CD4-positive, alpha-beta T cell treated with Interleukin-2 at 100 ng/mL for 4 hours (primary cell): ENCODE data around the gene SLC19A3.
"Not testable (repeated sequence)": the region's sequence is repeated elsewhere in the genome, so short reads cannot be mapped to it uniquely, and the experiment has no call there.

Source experiments
- DNase-seq: peaks from one replicate; pipeline ENCODE4 v3.0.0-alpha.2; 2020; ENCODE audit warnings: low spot score

The SLC19A3 gene

DNA sequence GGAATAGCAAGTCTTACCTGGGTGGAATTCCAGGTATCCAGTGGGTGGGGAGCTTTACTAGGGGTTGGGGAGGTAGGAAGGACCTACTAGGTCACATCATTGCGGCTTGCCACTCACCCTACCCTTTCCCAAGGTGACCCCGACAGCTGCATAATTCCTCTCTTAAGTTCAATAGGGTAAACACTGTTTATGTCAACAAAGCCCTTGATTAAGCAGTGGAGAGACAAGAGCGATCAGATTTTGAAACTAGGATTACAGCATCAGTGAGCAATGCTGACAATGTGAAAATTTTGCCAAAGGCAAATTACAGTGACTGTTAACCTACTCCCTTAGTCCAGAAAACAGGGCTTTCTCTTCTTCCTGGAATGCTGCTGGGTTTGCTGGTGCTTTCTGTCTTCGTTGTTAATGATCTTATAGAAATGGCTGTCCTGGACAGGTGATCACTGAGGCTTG lies 14.5 kb downstream of the SLC19A3 start:
- no peak for DNase-seq

DNA sequence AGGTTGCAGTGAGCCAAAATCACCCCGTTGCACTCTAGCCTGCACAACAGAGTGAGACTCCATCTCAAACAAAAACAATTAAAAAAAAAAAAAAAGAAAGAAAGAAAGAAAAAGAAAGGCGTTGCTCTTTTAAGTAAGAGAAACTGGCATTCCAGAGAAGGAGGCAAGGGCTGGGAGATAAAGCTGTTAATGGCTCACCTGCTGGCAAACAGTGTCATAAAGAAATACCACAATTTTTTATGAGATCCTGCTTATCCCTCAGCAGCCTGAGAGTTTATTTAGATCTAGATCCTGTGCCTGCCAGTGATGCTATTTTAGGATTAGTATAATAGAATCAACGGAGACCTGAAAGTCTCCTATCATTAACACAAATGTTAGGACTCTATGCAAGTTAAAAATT lies 16.3 kb downstream of the SLC19A3 start:
- DNase-seq, result no peak

DNA sequence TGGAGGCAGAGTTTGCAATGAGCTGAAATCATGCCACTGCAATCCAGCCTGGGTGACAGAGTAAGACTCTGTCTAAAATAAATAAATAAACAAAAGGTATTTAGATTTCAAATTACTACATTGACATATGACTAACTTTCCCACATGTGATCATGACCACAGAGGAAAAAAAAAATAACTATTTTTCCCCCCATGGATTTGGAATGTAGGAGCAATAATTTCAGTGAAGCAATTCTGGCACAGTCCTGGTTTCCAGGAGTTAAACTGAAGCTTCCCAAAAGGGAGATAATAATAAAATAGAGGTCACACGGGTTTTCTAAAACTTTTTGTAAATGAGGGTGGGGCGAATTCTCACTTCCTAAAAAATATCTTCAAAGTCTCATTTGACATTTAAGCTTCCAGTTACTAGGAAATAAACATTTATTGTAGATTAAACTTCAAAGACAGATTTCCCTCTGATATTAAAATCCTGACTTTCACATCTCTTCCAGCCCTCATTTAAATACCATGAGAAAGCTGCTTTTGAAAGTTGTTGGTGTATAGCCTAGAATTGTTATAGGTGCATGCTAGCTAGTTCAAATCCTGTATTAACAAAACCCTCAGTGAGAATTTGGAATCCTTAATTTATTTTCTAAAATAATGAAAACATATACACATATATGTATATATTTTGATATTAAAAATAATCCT lies 20.7 kb downstream of the SLC19A3 start:
- DNase-seq, result no peak

DNA sequence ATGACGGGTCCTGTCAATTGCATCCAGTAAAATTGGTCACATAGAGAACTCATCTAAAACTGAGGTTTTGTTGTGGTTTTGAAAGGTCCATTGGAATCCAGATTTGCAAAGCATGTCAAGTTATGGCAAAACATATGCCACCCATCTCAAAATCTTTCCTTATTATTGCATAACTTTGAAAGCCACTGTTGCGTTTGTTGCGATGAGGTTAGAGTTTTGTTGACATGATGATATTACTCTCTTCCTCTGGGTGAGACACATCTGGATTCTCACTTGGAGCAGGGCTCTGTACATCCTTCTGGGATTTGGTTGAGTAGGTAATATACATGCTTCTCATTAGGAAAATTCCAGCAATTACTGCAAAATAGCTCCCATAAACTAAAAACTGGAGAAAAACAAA lies 30.6 kb downstream of the SLC19A3 start:
- DNase-seq, result no peak

DNA sequence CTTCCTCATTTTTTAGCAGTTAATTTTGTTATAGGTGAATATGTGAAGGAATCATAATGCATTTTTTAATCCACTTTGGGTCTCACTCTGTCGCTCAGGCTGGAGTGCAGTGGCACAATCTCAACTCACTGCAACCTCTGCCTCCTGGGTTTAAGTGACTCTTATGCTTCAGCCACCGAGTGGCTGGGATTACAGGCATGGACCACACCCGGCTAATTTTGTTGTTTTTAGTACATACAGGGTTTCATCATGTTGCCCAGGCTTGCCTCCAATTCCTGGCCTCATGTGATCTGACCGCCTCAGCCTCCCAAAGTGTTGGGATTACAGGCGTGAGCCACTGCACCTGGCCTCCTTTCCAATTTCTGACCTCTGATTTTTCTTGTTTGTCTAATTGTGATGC lies 33.6 kb downstream of the SLC19A3 start:
- no peak for DNase-seq

DNA sequence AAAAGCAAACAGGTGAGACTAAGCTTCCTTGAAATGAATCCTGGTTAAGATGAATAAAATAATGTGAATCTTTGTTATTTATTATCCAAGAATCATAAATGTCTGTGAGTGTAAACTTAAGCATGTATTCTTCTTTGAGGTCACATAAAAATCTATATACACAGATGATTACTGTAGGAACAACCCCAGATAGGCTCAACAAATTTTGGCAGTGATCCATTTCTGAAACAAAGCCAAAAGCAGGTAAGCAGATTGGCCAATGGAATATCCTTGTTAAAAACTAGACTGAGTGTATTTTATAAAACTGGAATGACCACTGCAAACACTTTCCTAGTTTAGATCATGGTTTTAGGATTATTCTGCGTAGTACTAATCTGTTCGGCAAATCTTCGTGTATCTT lies 39.9 kb downstream of the SLC19A3 start:
- no peak for DNase-seq

DNA sequence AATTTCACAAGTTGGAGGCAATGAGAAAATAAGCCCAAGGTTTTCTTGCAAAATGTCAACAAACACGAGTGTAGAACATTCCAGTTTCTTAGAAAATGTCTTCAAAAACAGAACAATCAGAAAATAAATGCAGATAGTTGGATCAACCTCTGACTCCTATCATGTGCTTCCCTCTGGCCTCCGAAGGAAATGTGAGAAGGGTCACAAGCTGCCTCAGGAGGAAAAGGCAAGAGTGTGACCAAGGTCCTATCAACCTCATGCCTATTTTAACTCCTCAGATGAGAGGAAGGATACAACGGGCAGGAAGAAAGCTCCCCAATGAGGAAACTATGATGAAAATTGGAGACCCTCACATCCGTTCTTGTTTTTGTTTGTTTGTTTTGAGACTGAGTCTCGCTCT lies 43.3 kb downstream of the SLC19A3 start:
- no peak for DNase-seq

DNA sequence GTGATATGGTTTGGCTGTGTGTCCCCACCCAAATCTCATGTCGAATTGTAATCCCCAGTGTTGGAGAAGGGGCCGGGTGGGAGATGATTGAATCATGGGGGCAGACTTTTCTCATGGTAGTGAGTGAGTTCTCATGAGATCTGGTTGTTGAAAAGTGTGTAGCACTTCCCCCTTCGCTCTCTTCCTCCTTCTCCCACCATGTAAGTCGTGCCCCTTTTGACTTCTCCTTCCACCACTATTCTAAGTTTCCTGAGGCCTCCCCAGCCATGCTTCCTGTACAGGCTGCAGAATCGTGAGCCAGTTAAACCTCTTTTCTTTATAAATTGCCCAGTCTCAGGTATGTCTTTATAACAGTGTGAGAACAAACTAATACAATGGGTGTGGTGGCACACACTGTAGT lies 44.2 kb downstream of the SLC19A3 start:
- not testable (repeated sequence) for DNase-seq

DNA sequence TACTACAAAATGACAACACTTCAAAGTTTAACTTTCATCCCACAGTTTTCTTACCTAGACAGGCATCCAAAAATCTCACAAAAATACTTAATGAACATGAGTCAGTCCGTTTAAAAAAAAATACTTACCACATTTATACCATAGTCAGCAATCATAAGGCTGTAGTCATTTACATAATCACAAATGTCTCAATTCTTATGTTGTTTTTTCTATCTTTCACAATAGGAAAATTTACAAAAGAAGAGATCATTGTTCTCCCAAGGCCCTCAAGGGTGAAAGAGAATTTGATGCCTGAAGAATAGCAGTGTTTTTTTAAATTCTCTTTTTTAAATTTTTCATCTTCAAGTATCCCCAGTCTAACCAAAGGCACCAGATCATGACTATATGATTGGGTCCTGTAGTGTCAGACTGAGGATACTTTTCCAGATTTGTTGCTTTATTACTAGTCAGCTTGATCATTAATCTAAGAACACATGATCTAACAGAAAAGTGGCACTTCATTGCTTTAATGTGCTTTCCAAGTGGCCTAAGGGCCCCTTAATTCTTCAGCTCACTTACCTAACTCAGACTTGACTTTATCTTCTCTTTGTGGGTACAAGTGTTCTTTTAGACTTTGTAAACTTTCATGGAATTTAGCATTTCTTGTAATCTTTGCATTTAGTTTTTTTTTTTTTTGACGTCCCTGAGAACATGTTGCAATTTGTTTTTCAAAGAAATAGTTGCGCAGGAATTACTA lies 46.5 kb downstream of the SLC19A3 start:
- no peak for DNase-seq

DNA sequence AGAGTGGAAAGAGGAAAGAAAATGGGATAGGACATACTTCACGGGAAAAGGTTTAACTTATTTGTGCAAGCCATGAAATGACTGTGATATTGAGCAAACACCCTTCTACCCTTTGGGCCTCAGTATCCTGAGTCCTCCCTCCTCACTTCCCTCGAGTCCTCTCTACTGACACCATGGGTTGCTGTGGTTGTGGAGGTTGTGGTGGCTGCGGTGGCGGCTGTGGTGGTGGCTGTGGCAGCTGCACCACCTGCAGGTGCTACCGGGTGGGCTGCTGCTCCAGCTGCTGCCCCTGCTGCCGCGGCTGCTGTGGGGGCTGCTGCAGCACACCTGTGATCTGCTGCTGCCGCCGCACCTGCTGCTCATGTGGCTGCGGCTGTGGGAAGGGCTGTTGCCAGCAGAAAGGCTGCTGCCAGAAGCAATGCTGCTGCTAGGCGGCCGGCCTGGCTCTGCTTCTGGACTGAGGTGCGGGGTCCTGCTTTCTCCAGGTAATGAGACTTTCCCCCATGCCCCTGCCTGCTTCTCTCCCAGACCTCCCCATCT lies 51.1 kb downstream of the SLC19A3 start, which contains the start of gene SCYGR5:
Gene SCYGR5, plus strand, starts transcription at position 174 of the 540 bp plus-strand sequence. Its CDS starts 0 bp downstream, at position 174.
- not testable (repeated sequence) for DNase-seq

DNA sequence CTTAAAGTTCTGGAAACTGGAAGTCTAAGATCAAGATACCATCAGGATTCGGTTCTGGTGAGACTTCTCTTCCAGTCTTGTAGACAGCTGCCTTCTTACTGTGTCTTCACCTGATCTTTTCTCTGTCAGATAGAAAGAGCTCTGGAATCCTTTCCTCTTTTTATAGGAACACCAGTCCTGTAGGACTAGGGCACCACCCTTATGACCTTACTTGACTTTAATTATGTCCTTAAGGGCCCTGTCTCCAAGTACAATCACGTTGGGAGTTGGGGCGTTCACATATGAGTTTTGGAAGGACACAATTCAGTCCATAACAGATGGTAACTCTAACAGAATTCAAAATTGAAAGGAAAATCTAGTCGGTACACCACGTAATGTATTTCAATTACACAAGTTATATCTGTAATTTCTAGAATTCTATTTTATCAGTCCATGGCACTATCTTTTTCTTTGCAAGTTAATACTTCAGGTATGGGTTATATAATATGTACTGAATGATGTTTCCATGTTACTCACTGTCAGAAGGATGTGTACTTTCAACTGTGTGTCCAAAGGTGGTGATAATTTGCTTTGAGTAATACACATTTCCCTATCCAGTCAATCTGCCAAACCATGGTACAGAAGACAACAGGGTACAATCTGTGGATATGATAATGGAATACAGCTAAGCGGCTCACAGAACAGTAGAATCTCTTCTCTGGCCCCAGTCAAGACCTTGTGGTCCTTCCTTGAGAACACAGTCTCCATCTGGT lies 52.5 kb downstream of the SLC19A3 start:
- DNase-seq, result no peak

DNA sequence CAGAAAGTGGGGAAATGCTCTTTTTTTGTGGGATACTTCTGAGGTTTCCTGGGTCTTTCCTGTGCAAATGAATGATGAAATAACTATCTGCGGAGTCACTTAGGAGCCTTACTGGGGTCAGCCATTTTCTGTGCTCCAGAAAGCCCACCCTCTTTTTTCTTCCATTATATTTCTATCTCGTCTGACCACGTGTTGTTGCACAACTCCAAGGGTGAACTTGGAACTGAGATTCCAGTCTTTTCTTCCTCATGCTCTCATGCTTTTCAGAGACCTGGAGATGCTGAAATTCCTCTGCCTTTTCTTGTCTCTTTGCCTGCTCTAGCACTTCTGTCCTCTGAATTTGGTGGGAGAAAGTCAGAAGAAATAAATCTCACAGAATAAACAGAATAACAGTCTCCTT lies 56.0 kb downstream of the SLC19A3 start:
- DNase-seq, result no peak

DNA sequence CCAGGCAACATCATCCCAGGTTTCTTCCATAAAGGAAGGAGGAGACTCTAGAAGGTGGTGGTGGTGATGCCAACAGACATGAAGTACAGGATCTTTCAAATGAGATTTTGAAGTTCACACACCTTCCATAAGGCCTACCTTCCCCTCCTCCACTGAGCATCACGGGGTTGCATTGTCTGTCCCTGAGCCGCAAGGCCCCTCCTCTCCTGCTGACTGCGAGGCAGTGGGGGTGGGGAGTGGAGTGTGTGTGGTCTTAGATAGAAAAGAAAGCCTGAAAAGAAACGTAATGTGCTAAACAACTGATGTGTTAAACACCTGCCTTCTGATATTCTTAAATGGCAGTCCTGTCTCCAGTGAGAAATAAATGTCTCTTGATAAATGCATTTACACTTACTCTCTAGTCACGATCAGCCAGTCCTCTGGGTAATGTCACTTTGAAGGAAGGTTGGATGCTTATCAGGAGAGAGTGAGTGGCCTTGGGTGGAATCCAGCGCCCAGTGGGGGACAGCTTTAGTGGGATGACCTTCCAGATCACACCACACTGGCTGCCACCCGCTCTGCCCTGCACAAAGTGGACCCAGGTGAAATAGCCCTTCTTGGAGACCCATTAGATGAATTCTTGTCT lies 56.7 kb downstream of the SLC19A3 start:
- no peak for DNase-seq

DNA sequence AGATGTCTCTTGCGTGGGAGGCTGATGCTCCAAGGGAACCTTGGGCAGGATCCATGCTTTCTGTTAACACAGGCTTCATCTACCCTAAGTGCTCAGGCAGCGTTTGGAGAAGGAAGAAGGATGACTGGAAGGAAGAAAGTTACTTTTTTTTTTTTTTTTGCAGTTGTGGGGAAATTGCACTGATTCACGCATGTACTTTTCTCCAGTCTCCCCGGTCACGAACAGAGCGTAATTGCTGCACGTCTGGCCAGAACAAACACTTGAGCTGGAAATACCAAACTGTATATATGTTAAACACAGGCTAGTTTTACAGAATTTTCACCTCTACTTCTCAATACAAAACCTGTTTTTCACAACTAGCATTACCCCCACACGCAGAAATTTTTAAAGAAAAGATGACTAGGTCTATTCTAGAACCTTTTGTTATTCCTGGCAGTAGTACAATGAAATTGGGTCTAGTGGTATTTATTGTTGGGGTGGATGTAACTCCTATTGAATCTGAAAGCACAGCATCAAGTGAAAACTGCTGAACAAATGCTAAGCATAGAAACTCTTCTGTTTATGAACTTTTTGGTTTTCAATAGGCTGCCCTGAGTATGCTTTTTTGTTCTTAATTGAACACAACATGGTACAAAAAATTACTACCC lies 60.5 kb downstream of the SLC19A3 start:
- no peak for DNase-seq

DNA sequence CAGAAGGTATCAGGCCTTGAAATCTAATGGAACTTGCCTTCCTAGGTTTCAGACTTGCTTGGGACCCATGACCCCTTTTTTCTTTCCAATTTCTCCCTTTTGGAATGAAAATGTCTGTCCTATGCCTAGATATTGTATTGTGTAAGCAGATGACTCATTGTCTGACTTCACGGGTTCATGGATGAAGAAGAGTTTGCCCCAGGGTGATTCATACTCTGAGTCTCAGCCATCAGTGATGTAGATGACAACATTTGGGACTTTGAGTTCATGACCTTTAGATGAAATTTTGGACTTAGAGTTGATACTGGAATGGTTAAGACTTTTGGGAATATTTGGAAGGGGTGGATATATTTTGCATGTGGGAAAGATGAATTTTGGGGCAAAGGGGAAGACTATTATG lies 62.4 kb downstream of the SLC19A3 start:
- DNase-seq, result no peak

DNA sequence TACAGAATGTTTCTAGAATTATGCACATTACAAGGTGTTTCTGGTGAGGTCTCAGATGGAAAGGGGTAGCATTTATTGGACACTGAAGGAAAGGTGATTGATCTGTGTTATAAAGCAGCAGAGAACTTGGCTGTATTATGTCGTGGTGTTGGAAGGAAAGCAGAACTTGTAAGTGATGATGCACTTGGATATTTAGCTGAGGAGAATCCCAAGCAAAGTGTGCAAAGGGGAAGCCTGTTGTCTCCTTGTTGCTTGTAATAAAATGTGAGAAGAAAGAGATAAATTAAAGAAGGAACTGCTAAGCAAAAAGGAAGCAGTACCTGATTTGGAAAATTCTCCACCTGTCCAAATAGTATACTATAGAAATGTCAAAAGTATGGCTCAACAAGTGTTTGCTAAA lies 63.4 kb downstream of the SLC19A3 start:
- no peak for DNase-seq

DNA sequence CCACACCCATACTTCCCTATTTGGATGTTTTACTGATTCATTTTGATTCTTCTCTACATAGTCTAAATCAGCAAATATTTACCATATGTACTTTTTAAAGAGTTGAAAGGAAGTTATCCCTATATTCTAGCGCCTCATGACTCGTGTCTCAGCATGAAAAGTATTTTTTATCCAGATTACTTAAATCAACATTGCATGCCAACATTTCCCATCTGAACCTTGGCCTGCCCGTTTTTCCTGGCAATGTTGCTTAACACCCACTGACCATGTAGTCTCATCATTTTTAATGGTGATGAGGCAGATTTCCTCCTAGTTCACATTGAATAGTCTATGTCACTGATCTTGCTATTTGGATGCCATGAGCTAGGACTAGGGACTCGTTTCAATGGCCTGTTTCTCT lies 64.4 kb downstream of the SLC19A3 start:
- DNase-seq, result no peak

DNA sequence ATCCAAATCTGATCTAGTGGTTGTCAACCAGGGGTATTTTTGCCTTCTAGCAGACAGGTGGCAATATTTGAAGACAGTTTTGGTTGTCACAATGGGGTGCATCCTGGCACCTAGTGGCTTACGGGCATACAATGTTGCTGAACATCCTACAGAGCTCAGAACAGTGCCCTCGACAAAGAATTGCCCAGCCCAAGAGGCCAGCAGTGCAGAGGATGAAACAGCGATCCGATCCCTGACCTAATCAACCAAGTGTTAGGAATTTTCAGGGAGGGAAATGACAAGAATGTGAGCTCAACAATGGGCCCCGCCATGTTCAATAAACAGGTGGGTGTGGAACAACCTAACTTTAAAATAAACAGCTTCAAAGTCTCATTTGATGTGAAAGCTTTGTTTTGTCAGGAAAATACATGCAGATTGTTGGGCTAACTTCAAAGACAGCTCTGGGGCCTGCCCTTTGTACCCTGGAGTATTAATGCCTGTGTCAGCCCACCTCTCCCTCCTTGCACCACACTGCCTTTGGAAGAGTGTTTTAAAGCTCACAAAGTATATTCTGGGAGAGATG lies 73.8 kb downstream of the SLC19A3 start:
- no peak for DNase-seq

DNA sequence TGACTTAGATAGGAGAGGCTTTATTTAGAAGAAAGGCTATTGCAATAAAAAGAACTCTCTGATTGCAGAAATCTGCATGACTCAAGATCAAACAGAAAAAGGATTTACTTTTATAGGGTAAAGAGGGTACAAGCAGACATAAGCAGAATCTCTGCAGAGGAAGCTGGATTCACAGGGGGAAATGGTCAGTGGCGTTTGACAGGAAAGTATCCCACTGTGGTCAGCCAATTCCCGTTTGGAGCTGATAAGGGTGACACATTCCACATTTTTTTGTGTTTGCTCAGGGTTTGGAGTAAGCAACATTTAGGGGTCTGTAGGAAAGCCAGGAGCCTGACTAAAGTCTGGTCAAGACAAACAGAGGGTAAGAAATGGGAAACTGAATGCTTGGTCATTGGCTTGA lies 75.2 kb downstream of the SLC19A3 start:
- no peak for DNase-seq

DNA sequence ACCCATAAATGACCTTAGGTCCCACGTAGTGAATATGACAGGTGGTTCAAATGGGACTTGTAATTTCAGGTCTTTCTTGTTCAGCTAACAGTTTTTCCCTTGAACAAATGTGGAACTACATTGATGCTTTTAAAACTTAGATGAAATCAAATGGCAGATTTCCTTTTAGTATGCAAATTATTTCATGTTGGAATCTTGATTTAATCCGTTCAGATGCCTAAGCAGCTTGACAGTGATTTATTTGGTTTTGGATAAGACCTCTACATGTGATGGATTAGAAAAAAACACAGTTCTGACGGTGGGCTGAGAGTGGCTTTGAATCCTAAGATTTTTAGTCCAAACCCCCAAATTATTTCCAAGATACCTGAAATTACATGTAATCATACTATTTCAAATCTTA lies 83.6 kb downstream of the SLC19A3 start:
- DNase-seq, result no peak
